CD4-positive, alpha-beta T cell treated with Interleukin-2 at 100 ng/mL for 4 hours (primary cell): ENCODE measurements around the gene CADM1.

ENCODE experiments used
- DNase-seq: peaks from one replicate; pipeline ENCODE4 v3.0.0-alpha.2; 2020; ENCODE audit warnings: low spot score

The CADM1 gene

DNA sequence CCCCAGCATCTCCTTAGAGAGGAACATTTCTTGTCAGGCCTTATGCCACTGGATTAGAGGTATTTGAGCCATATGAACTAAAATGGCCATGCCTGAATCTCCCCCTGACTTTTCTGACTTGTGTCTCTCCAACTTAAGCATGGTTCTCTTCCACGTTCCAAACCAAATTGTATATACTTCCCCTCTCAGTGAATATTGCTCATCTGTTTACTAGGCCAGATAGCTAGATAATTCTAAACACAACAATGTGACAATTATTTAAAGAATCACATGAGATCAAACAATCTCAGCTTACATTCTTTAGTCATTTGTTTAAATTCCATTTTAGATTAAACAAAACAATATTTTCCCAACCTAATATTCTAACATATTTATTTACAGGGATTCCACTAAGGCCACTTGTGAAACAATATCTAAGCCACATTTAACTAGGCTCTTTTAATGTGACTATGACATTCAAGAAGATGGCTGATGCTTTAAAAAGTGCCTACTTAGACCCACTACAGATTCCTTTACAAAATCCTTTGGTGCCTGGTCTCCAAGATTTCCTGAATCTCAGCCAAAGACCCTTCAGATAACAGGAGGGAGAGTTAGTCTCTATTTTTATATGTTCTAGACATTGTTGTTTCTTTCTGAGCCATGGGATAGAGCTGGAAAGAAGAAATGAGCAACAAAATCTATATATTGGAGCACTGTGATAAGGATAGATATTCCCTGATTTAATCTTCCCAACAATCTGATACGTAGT, 105.7 kb downstream of the CADM1 start:
- DNase-seq, result no peak

DNA sequence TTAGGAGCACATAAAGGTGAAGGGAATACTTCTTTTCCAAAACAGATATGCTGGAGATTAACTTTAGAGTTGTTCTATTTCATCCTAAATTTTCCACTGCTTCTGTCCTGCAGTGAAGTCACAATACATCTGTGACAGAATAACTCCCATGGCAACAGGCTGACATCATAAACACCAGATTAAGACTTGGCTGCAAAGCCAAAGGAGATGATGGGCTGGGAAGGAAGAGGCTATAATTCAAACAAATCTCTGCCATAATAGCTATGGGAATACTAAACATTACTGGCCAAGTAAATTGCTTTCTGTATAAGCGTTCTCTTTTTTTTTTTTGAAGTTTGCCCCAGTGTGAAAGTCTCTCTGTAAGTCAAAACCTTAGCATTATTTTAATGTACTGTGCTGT, 107.7 kb downstream of the CADM1 start:
- DNase-seq, result no peak

DNA sequence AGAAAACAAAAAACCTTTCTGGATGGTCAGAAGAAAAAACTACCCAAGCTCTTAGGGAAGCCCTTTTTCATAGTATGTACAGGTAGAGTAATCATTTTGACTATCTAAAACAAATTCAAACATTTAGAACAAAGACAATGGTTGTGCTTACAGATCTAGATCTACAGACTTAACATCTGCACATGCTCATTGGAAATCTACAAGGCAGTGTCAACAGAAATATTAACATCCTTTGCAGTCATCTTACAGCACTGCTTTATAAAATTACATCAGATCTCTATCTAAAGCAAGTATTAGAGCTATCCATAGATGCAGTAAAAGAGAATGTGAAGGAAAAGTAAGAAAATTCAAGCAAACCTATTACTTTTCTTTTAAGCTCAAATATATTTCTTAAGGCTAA, 110.3 kb downstream of the CADM1 start:
- DNase-seq, result no peak

DNA sequence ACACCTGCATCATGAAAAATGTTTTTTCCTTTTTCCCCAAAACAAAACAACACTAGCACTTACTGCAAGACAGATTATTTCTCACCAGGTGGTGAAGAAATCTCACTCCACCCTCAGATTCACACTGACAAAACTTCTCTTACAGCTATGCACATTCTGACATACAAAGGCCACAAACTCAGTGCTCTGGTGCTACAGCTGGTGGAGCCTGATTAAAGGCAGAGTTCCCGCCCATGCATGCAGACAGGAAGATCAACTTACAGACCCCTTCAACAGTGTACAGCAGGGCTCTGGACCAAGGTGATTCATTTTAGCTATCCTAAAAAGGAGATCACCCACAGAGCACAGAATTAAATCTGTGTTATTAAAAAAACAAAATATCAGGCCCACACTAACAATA, 112.6 kb downstream of the CADM1 start:
- no peak for DNase-seq

DNA sequence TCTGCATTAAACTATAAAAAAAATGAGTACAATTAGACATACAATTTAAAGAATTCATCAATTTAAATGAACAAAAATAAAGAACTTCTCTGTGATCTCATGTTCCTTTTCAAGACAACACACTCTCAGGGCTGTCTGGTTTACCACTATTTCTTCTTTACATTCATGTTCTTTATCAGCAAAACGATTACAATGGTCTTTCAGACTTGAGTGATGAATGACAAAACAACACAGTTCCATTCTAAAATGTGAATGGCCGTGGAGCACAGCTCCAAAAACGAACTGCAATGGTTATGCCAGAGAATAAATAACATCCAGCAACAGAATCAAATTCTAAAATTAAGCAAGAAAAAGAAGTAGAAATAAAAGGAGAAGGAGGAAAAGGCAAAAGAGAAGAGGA, 113.1 kb downstream of the CADM1 start:
- no peak for DNase-seq

DNA sequence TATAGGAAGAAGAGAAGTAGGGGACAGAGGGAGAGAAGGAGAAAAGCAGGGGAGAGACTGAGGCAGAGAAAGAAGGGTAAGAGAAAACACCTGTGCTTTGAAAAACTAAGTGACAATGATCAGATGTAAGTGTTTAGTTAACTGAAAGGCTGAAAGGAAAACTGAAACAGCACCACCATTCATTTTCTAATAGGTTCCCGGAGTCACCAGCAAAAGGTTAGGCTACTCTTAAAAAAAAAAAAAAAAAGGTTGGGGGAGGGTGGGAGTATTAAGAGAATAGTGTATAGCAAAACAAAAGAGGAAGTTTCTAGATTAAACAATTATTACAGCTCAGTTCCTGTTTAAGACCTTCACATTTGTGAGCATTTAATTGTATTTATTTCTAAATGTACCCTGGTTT, 113.8 kb downstream of the CADM1 start:
- no peak for DNase-seq

DNA sequence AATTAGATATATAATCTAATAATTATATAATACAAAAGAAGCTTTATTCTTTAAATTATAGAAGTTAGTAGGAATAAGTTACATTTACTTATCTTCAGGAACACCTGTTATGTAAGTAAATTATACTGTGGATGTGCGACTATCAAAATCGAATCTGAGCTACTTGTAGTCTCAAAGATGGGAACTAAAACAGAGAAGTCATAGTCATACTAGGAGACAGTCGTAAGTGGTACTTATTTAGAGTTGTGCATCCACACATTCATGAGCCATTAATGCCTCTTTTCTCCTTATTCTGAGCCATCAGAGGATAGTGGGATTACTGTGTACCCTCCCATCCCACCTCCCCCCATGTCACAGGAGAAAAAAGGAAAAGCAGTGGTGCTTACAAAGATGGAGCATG, 114.4 kb downstream of the CADM1 start:
- DNase-seq, result no peak

DNA sequence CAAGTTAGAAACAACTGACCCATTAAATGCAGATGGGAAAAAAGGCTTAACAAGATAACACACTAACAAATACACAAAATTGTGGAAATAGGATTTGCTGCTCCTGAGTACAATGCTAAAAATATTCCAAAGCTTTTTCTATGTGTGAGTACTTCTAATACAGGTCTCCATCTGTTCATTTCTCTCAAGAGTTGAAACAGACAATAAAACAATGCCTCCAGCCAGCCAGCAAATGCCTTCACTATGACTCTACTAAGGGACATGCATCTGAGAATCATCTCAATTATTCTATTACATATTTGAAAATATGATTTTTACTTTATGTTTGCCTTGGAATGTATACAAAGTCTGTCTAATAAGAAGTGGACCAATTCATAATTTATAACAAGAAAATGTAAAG, 119.0 kb downstream of the CADM1 start:
- DNase-seq, result no peak

DNA sequence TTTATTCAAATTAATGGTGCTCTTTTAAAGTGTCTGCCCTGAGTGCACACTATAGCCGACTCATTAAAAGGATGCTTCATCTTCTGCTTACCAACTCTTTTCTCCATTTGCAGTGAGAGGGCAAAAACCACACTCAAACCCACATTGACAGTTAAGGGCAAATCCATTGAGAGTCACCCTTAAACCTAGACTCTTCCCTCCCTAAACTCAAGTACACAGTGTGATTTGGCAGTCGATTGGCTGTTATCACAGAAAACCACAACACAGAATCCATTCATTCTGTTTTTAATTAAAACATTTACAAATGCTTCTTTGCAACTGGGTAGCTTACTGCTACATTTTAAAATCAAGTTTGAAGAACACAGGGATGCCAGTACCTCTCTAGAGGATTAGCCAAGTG, 120.0 kb downstream of the CADM1 start:
- DNase-seq, result no peak

DNA sequence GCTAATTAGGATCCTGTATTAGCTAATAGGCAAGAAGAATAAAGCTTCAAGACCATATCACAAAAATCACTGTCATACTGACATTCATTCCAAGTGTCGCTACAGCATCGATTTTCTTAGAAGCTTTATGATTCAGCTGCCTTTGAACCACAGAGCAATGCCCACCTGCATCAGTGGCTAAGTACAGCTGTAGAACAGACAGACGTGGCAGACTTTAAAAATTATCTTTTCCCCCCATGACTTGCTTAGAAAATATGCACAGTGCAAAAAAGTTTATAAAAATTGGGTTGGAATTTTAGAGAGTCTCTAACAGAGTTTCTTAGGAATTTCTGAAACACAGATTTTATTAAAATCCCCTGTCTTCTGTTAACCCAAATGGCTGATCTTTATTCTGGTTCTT, 120.8 kb downstream of the CADM1 start:
- no peak for DNase-seq

DNA sequence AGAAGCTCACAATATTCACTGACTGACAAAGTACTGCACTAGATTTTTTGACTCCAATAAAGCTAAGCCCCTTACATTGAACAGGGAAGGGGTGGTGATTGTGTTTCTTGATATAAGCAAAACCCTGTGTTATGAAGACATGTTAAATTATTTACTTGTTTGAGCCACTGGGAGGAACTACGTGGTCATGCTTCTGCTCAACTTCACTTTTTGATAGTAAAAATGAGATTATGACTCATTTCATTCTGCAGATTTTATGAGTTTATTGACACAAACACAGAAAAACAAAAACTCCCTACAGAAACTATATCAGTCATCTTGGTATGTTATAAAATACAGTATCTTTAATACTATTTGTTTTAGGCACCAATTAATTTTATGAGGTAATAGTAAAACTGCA, 124.7 kb downstream of the CADM1 start:
- DNase-seq, result no peak

DNA sequence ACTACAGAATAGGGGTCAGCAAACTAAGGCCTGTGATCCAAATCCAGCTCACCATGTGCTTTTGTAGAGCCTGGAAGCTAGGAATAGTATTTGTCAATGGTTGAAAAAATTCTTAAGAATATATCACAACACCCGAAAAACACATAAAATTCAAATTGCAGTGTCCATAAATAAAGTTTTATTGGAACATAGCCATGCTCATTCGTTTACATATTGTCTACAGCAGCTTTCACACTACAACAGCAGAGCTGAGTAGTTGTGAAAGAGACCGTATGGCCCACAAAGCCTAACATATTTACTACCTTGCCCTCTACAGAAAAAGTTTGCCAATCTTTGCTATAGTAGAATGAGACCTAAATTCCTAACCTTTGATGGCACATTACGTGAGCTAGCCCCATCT, 125.7 kb downstream of the CADM1 start:
- DNase-seq, result no peak

DNA sequence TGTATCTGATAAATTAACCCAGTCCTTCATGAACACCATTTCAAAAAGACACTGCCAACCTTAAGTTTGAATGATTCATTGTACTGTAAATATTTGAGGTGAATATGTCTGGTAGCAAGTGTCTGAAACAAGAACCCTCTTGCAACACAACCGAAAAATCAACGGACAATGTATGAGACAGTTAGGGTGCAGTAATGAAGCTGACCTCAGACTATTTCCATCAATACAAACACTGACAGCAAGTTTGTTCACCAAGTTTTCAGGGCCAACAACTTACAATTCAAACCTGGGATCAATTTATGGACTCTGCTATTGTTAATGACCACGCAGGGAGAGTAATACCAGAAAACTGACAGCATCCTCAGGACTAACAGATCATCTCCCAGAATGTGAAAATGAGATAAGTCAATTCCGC, 126.3 kb downstream of the CADM1 start:
- DNase-seq, result no peak

DNA sequence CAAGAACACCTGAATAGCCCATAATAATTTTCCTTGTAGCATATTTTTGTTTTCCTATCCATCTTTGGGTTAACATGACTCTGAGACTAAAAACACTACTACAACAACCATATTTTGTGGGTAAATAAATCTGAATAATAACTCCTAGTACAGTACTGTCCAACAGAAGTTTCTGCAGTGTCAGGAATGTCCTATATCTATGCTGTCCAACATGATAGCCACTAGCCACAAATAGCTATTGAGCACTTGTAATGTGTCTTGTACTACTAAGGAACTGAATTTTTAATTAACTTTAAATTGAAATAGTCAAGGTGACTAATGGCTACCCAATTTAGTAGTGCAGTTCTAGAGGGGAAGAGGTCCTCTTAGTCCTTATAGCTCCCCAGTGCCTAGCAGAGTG, 135.6 kb downstream of the CADM1 start:
- no peak for DNase-seq

DNA sequence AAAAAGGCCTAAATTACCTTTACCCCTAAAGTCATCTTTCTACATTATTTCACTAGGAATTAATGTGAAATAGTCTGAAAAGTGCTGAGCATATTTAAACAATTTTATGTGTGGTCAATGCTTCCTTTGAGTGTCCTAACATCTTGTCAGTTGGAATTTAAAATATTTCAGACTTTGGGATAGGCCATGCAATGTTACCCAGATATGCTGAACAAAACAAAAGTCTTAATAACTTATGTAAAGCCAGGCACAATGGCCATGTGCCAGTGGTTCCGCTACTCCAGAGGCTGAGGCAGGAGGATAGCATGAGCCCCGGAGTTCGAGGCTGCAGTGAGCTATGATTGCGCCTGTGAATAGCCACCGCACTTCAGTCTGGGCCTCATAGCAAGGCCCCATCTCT, 137.4 kb downstream of the CADM1 start:
- no peak for DNase-seq

DNA sequence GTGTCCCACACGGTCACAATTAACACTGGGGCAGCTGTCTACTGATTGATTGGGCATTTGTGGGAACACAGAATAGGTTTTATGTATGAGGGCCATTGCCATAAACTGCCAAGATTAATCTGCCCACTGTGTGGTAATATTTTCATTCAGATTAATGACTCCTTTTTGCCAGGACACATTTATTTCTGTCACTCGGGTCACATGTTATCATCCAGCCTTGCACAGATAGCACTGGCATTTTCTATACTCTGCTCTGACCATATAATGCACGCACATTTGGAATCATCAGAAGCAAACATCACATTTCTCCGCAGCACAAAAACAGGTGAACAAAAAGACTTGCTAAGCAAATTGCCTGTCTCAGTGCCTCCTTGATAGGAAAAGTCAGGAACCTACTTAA, 138.3 kb downstream of the CADM1 start:
- no peak for DNase-seq

DNA sequence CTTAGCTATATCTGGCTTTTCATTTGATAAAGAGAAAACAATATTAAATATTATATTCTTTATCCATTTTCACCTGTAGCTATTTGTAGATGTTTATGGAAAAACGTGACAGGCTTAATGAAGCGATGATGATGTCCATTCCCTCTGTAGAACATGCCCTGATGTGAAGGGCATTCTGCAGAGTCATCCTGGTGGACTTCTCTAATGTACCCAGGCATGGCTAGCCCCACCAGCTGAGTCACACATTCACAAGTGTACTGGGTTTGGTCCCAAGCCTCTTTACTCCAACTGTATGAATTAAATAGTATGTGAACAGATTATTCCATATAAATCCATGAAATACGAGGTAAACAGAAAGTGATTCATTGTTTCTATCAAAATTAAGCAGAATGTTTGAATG, 139.3 kb downstream of the CADM1 start:
- no peak for DNase-seq

DNA sequence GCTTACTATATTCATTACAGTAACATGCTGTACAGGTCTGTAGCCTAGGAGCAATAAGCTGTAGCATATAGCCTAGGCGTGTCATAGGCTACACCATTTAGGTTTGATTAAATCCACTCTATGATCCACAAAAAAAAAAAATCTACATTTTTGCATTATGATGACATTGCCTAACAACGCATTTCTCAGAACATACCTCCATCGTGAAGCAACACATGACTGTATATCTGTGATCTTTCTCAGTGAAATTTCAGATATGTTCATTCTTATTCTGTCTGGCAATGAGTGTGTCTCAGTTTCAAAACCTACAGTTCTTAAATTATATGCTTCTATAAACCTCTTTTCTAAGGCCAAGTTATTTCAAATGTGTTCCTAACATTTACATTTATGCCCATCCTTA, 140.3 kb downstream of the CADM1 start:
- DNase-seq, result no peak

DNA sequence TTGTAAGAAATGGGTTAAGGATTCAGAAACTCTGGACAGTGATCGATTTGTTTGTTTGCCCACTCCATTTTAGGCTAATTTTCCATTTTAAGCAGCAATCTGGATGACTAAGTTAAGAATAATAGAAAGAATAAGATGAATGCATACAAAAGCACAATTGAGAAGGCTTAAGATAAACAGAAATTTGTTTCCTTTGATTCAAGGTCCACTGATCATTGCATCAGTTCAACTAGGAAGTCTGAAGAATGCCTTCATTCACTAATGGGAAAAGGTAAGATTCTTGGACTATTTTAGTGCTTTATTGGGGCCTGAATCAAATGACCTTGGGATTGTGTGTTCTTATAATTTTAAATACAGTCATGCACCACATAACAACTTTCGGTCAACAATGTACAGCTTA, 140.8 kb downstream of the CADM1 start:
- DNase-seq, result no peak

DNA sequence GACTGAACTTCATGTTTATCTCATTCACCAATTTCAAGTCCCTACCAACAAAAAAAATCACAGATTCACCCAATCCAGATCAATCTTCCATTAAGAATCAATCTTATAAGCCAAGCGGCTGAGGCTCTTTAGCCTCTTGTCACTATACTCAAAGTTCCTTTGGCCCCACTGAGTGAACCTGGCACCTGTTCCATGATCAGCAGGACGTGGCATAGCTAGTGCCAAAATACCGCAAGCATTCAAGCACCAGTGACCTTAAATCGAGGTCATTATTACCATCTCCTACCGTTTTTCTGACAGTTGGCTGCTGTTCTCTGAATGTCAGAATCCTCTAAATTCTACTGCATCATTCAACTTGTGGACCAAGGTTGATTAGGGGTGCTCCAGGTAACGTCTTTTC, 141.2 kb downstream of the CADM1 start:
- no peak for DNase-seq

DNA sequence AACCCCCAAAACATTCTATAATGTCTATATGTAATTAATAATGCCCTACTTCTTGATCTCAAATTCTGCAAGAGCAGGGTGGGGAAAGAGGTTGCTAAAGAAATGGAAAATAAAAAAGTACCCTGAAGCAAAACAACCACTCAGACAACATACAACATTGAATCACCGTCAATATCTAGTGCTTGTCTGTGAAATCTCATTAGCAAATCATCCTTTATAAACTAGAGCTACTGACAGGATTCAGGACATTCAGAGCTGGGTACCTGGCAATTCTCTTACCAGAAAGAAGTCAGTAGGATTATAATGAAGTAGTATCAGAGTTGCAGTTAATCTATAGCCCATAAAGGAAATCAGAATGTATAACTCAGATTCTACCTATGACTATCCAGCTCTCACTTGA, 143.2 kb downstream of the CADM1 start:
- DNase-seq, result no peak

DNA sequence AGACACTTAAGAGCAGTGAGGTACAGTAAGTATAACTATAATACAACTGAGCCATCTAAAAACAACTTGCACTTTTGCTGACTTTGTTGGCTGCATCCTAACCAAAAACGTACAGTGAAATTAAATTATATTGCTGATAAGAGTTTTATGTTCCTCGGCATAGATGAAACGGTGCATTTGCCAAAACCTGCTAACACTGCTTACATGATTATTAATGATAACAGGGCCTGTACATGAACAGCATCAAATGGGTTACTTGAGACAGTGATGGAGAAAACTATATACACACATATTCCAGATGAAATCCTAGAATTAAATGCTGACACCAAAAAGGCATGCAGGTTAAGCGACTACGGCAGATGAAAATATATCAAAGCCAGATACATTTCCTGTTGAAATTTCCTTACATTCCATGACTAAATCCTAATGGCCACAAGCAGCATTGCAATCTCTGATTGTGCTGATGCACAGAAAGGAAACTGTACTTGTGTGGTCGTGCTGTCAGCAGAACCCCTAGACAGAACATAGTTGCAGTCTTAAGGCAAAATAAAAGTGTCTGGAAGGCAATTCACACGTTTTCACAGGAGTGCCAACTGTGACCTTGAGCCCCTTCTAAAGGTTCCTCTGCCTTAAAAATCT, 143.9 kb downstream of the CADM1 start:
- no peak for DNase-seq

DNA sequence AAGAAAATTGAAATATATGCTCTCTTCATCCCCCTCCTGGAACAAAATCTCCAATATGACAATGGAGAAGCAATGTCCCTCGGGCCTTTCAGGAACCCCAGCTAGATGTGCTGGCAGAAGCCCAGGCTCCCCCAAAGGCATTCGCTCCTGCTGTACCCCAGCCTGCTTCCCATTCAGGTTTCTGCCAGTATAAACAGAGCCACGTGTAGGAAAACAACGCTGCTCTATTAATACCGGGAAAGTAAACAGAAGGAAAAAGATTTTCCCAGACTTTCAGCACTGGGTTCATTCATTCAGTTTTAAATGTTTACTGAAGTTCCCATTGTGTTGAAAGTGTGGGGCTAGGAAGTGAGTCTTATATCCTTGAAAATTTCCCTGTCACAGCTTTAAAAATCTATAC, 147.1 kb downstream of the CADM1 start:
- no peak for DNase-seq

DNA sequence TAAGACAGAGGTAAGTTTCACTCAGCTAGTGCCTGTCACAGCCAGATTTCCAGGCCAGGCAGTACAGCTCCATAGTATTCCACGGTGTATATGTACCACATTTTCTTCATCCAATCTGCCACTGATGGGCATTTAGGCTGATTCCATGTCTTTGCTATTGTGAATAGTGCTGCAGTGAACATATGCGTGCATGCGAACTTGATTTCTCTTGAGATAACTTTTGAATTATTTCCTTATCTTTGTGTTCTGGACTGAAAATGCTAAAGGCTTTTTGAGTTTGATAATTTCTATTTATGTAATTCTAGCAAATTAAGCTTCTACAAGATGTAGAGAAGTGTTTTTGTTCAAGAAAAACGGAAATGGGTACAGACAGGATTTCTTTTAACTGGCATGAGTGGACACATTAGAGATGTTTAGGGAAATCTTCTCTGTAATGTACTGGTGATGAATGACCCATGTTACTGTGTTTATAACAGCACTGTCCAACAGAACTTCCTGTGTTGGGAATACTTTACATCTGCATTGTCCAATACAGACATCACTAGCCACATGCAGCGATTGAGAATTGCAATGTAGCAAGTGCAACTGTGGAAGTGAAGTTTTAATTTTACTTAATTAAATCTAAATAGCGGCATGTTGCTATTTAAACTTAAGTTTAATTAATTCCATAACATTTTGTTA, 151.3 kb downstream of the CADM1 start:
- no peak for DNase-seq
